K562 (cell line): Measurements from ENCODE around the gene KSR2.

Experiments
- FOXK1 ChIP-seq: sonication (generic); formaldehyde crosslinking; IDR thresholded peaks from 2 replicates; pipeline ENCODE4 v1.8.0; 2022; ENCODE audit warnings: missing genetic modification reagents, mild to moderate bottlenecking, borderline replicate concordance
- MXI1 ChIP-seq: IDR thresholded peaks from 2 replicates; pipeline ENCODE4 v1.6.1; 2011; ENCODE audit warnings: low read depth, mild to moderate bottlenecking, improper control_type of control experiment, low read length
- MYC ChIP-seq, 2 experiments: fragments of 250-450 bp in 1 of 2; sonication (Bioruptor Pico) in 1 of 2; IDR thresholded peaks; 2 replicates each; pipeline versions ENCODE4 v1.5.1 to v1.6.1; 2012 to 2021; ENCODE audit warnings: low read depth in 2 of 2, borderline replicate concordance in 1 of 2, improper control_type of control experiment in 1 of 2, low read length in 1 of 2, mild to moderate bottlenecking in 1 of 2, moderate library complexity in 1 of 2
- NFE2L1 ChIP-seq: fragments of 450-650 bp; IDR thresholded peaks from 2 replicates; pipeline ENCODE4 v1.6.1; 2016; ENCODE audit warnings: missing genetic modification characterization, low read depth, mild to moderate bottlenecking, missing compliant biosample characterization, moderate library complexity, borderline replicate concordance
- RB1 ChIP-seq: fragments of 450-650 bp; IDR thresholded peaks from 2 replicates; pipeline ENCODE4 v1.6.1; 2017; ENCODE audit warnings: low read depth, mild to moderate bottlenecking
- SRSF9 ChIP-seq: fragments of 200-400 bp; formaldehyde crosslinking; IDR thresholded peaks from 2 replicates; pipeline ENCODE4 v1.6.1; 2017; ENCODE audit warnings: low read depth, low read length, borderline replicate concordance
- ZNF551 ChIP-seq: fragments of 250-450 bp; sonication (Bioruptor Pico); IDR thresholded peaks from 2 replicates; pipeline ENCODE4 v1.5.0; 2021; ENCODE audit warnings: mild to moderate bottlenecking, moderate library complexity
- TF ChIP-seq, protein P1 (sequence below): sonication (generic); formaldehyde crosslinking; IDR thresholded peaks from 2 replicates; pipeline ENCODE4 v1.8.0; 2022; ENCODE audit warnings: mild to moderate bottlenecking, missing genetic modification reagents
- TF ChIP-seq, protein P2 (sequence below), 3 experiments: IDR thresholded peaks in 2 of 3; conservative IDR thresholded peaks in 1 of 3; 2 replicates each; pipeline ENCODE4 v1.5.1; 2011 to 2012; ENCODE audit warnings: low read length in 3 of 3, mild to moderate bottlenecking in 3 of 3, control low read depth in 2 of 3, improper control_type of control experiment in 1 of 3, inconsistent platforms in 1 of 3, low read depth in 1 of 3, mixed read lengths in 1 of 3, moderate library complexity in 1 of 3; ENCODE audit not compliant: insufficient read depth in 2 of 3
- TF ChIP-seq, protein P3 (sequence below): fragments of 450-650 bp; IDR thresholded peaks from 2 replicates; pipeline ENCODE4 v1.6.1; 2018; ENCODE audit not compliant: partially characterized antibody

DNA sequence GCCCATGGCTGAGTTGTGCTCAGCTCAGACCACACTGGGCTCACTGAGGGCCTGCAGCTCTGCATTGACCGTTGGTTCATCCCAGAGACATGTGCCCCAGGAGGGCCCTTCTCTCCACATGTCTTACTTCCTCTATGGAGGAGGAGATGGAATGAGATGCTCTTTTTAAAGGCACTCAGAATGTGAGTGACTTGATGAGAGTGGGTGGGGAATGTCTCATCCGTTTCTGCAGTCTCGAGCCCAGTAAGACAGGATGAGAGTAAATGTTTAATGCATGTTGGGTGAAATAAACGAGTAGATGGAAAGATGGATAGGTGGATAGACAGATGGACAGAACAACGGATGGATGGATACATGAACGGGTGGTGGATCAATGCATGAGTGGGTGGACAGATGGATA, 538.5 kb downstream of the KSR2 start:
- TF ChIP-seq, protein P1, sequence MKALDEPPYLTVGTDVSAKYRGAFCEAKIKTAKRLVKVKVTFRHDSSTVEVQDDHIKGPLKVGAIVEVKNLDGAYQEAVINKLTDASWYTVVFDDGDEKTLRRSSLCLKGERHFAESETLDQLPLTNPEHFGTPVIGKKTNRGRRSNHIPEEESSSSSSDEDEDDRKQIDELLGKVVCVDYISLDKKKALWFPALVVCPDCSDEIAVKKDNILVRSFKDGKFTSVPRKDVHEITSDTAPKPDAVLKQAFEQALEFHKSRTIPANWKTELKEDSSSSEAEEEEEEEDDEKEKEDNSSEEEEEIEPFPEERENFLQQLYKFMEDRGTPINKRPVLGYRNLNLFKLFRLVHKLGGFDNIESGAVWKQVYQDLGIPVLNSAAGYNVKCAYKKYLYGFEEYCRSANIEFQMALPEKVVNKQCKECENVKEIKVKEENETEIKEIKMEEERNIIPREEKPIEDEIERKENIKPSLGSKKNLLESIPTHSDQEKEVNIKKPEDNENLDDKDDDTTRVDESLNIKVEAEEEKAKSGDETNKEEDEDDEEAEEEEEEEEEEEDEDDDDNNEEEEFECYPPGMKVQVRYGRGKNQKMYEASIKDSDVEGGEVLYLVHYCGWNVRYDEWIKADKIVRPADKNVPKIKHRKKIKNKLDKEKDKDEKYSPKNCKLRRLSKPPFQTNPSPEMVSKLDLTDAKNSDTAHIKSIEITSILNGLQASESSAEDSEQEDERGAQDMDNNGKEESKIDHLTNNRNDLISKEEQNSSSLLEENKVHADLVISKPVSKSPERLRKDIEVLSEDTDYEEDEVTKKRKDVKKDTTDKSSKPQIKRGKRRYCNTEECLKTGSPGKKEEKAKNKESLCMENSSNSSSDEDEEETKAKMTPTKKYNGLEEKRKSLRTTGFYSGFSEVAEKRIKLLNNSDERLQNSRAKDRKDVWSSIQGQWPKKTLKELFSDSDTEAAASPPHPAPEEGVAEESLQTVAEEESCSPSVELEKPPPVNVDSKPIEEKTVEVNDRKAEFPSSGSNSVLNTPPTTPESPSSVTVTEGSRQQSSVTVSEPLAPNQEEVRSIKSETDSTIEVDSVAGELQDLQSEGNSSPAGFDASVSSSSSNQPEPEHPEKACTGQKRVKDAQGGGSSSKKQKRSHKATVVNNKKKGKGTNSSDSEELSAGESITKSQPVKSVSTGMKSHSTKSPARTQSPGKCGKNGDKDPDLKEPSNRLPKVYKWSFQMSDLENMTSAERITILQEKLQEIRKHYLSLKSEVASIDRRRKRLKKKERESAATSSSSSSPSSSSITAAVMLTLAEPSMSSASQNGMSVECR (CRISPR knock-in tag): no peak
- no peak for TF ChIP-seq FOXK1 (CRISPR knock-in tag)
- no peak for TF ChIP-seq RB1
- TF ChIP-seq ZNF551 (CRISPR knock-in tag): no peak
- TF ChIP-seq NFE2L1 (tag): no peak
- no peak for TF ChIP-seq SRSF9
- no peak for TF ChIP-seq MYC (IDR thresholded peaks at IDR 0.05; ENCODE audit: low read depth, low read length)
- no peak for TF ChIP-seq MYC (CRISPR knock-in tag; IDR thresholded peaks at IDR 0.05; ENCODE audit: borderline replicate concordance, low read depth)
- TF ChIP-seq MXI1: no peak
- TF ChIP-seq, protein P2, sequence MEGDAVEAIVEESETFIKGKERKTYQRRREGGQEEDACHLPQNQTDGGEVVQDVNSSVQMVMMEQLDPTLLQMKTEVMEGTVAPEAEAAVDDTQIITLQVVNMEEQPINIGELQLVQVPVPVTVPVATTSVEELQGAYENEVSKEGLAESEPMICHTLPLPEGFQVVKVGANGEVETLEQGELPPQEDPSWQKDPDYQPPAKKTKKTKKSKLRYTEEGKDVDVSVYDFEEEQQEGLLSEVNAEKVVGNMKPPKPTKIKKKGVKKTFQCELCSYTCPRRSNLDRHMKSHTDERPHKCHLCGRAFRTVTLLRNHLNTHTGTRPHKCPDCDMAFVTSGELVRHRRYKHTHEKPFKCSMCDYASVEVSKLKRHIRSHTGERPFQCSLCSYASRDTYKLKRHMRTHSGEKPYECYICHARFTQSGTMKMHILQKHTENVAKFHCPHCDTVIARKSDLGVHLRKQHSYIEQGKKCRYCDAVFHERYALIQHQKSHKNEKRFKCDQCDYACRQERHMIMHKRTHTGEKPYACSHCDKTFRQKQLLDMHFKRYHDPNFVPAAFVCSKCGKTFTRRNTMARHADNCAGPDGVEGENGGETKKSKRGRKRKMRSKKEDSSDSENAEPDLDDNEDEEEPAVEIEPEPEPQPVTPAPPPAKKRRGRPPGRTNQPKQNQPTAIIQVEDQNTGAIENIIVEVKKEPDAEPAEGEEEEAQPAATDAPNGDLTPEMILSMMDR (IDR thresholded peaks at IDR 0.05 in 2 of 3, conservative IDR thresholded peaks at IDR 0.05 in 1 of 3; ENCODE audit: insufficient read depth in 2 of 3, low read depth in 1 of 3, low read length in 3 of 3): no peak
- TF ChIP-seq, protein P3, sequence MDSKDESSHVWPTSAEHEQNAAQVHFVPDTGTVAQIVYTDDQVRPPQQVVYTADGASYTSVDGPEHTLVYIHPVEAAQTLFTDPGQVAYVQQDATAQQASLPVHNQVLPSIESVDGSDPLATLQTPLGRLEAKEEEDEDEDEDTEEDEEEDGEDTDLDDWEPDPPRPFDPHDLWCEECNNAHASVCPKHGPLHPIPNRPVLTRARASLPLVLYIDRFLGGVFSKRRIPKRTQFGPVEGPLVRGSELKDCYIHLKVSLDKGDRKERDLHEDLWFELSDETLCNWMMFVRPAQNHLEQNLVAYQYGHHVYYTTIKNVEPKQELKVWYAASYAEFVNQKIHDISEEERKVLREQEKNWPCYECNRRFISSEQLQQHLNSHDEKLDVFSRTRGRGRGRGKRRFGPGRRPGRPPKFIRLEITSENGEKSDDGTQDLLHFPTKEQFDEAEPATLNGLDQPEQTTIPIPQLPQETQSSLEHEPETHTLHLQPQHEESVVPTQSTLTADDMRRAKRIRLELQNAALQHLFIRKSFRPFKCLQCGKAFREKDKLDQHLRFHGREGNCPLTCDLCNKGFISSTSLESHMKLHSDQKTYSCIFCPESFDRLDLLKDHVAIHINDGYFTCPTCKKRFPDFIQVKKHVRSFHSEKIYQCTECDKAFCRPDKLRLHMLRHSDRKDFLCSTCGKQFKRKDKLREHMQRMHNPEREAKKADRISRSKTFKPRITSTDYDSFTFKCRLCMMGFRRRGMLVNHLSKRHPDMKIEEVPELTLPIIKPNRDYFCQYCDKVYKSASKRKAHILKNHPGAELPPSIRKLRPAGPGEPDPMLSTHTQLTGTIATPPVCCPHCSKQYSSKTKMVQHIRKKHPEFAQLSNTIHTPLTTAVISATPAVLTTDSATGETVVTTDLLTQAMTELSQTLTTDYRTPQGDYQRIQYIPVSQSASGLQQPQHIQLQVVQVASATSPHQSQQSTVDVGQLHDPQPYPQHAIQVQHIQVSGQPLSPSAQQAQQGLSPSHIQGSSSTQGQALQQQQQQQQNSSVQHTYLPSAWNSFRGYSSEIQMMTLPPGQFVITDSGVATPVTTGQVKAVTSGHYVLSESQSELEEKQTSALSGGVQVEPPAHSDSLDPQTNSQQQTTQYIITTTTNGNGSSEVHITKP: no peak
